Stimulated activated naive CD8-positive, alpha-beta T cell treated with anti-CD3 and anti-CD28 coated beads, Interleukin-15, Interleukin-2, amounts not matched to agents 100 U/mL and 50 U/mL, for 24 hours (primary cell): ENCODE measurements around the gene TMPRSS12.
"Not testable (repeated sequence)": the region's sequence is repeated elsewhere in the genome, so short reads cannot be mapped to it uniquely, and the experiment has no call there.

Source experiments
- ATAC-seq: fragments of 150-1000 bp; cut with Tn5 transposase; one replicate; pipeline ENCODE4 v1.10.0; 2021
- DNase-seq: peaks from one replicate; pipeline ENCODE4 v3.0.0; 2021

Gene TMPRSS12

GRCh38 chr12:50926932-50927331 is 84.2 kb downstream of the TMPRSS12 start:
- DNase-seq, ATAC-seq: not testable (repeated sequence)

- ATAC-seq (no peak), DNase-seq (no peak)
Measured at GRCh38 chr12:50927356-50927755, 84.6 kb downstream of the TMPRSS12 start.

GRCh38 chr12:50927766-50928224 is 85.1 kb downstream of the TMPRSS12 start:
- ATAC-seq = no peak

GRCh38 chr12:50928392-50928791 is 85.7 kb downstream of the TMPRSS12 start:
- ATAC-seq (no peak), DNase-seq (no peak)

More at GRCh38 chr12:50927766-50928224, 85.1 kb downstream of the TMPRSS12 start:
- no peak for DNase-seq

- DNase-seq = no peak
- no peak for ATAC-seq
Measured at GRCh38 chr12:50929831-50930230, 87.1 kb downstream of the TMPRSS12 start.

GRCh38 chr12:50930477-50930876 is 87.8 kb downstream of the TMPRSS12 start:
- not testable (repeated sequence) for DNase-seq, ATAC-seq

GRCh38 chr12:50932787-50933280 is 90.1 kb downstream of the TMPRSS12 start:
- ATAC-seq = no peak
- no peak for DNase-seq

GRCh38 chr12:50933459-50934124 is 90.9 kb downstream of the TMPRSS12 start:
- ATAC-seq (peak; percentile 55), DNase-seq (no peak)

- no peak for DNase-seq
- ATAC-seq = no peak
Measured at GRCh38 chr12:50934371-50934851, 91.7 kb downstream of the TMPRSS12 start.

- no peak for DNase-seq
- no peak for ATAC-seq
Measured at GRCh38 chr12:50934981-50935807, 92.5 kb downstream of the TMPRSS12 start.

GRCh38 chr12:50936821-50937530 is 94.2 kb downstream of the TMPRSS12 start:
- DNase-seq = no peak
- no peak for ATAC-seq
